T-helper 1 cell treated with Interleukin-12 subunit alpha and Interleukin-12 subunit beta and Interleukin-4 antibody, amounts not matched to agents 30 ng/mL and 1 ng/mL, for 36 hours (primary cell): ENCODE measurements around the gene FHIT. TPM values are rescaled to one million over a fixed set of nuclear protein-coding genes. Genes with fewer than 3 reads are reported as not detected.

ENCODE experiments used
- intact Hi-C: fragments of 100-400 bp; cut with micrococcal nuclease; formaldehyde crosslinking; loops from one replicate; pipeline ENCODE4 v1.15.1; 2024
- total RNA-seq: library from RNA; stranded (reverse); gene quantifications from 2 replicates; pipeline ENCODE4 v1.2.3, GENCODE V29; 2022

FHIT gene
- total RNA-seq, 1 donor from 2014 or later, result 40.4 TPM

GRCh38 chr3:59876533-59877062, 1374.7 kb downstream of the FHIT start:
- intact Hi-C loops, result no loop called here

GRCh38 chr3:59873576-59874230, 1377.5 kb downstream of the FHIT start:
- intact Hi-C loops, result no loop called here

DNA sequence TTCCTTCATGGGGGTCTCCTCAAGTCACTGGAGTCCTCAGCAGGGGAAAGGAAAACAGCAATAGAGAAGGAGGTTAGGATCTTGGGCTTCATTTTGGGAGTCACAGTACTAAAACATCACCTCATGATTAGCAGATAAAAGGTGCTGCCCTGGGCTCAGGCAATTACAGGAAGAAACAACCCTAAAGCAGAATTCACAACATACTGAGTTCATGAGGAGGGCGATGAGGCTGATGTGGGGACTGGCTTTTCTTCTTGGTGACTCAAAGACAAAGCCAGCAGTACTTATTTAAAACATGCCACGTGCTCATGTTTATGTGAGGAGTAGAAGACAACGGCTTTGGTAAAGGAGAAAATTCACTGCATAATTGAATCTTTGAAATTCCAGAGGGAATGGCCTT, 1379.1 kb downstream of the FHIT start:
- intact Hi-C loops, result no loop called here

GRCh38 chr3:59867185-59868002, 1383.9 kb downstream of the FHIT start:
- intact Hi-C loops, result loop anchor here (5.0 kb wide), 1 partner anchor 145 kb away; no protein-coding TSS in a partner anchor

DNA sequence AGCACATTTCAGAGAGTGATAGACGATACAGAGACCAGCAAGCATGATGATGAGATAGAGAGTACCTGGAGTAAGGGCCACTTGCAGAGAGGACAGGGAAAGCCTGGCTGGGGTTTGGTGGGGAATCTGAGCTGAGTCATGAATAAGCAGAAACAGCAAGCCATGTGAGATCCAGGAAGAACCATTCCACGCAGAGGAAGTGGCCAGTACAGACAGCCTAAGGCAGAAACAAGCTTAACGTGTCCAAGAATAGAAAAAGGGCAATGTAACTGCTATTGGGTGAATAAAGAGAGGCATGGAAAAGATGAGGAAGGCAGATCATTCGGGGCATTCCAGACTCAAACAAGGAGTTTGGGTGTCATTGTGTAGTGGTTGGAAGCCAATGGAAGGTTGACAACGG, 1385.2 kb downstream of the FHIT start:
- intact Hi-C loops, result loop anchor here (5.0 kb wide), 1 partner anchor 146 kb away; no protein-coding TSS in a partner anchor

- intact Hi-C loops, result loop anchor here (5.0 kb wide), 1 partner anchor 147 kb away; no protein-coding TSS in a partner anchor
Observed at GRCh38 chr3:59865351-59865750, 1385.9 kb downstream of the FHIT start.

- intact Hi-C loops, result no loop called here
Observed at GRCh38 chr3:59862686-59863085, 1388.6 kb downstream of the FHIT start.

GRCh38 chr3:59857589-59858346, 1393.5 kb downstream of the FHIT start:
- intact Hi-C loops, result loop anchor here (1.0 to 10.0 kb wide), 8 partner anchors 223 to 1524 kb away; partner anchors contain the start of gene CFAP20DC

DNA sequence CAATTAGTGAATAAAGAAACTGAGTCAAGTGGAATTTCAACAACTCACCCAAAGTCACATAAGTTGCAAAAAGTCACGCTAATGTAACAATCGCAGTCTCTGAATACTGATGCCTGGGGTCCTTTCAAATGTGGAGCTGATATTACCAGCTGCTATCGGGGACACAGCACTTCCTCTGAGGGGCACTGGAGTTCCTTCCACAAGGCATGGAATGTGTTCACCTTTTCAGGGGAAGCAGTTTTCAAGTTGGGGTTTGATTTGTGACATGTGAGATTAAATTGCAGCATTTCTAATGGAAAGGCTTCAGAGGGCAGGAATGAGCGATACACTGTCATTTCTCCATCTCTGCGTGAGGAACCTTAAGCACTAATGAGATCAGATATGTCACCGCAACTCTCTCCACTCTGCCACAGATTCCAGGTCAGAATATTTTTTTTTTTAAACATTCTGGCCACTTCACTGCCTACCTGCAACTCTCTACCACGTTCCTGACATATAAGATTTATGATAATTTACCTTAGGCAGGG, 1394.3 kb downstream of the FHIT start:
- intact Hi-C loops, result loop anchor here (1.0 to 10.0 kb wide), 8 partner anchors 224 to 1524 kb away; partner anchors contain the start of gene CFAP20DC

DNA sequence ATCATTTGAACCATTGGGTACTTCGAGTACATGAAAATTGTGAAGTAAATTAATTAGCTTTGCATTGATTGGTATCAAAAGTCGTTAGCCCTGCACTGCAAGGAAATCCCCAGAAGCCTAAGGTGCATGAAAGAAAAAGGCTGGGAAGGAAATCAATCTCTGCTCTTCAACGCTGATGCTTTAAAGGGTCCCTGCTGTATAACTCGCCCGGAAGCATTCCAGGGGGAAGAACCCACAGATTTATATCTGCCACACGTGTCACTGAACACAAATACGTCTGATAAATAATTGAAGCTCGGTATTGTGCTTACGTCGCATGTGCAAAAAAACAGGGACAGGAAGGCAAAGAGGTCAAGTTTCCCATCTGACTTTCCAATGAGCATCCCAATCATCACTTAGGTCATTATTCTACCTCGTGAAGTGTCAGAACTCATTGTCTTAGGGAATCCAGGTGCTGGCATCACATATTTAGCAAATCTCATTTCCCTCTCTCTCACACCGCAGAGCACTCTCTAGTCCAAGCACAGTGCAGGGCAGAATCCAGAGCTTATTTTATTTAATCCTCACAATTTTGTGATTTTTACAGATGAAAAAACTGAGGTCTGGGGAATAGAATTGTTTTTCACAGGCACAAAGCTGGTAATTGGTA, 1397.1 kb downstream of the FHIT start:
- intact Hi-C loops, result loop anchor here (10.0 kb wide), 2 partner anchors 399 to 799 kb away; partner anchors contain the start of gene CFAP20DC

GRCh38 chr3:59850417-59850816, 1400.8 kb downstream of the FHIT start:
- intact Hi-C loops, result loop anchor here (10.0 kb wide), 2 partner anchors 396 to 796 kb away; partner anchors contain the start of gene CFAP20DC

DNA sequence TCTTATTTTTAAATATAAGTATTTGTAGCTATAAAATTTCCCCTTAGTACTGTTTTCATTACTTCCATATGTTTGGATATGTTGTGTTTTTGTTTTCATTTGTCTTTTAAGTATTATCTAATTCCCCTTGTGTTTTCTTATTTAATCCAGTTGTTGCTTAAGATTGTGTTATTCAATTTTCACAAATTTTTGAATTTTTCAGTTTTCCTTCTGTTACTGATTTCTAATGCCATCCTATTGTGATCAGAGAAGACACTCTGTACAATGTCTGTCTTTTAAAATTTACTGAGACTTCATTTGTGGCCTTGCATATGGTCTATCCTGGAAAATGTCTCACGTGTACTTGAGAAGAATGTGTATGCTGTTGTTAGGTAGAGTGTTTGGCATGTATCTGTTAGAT, 1405.9 kb downstream of the FHIT start:
- intact Hi-C loops, result no loop called here

DNA sequence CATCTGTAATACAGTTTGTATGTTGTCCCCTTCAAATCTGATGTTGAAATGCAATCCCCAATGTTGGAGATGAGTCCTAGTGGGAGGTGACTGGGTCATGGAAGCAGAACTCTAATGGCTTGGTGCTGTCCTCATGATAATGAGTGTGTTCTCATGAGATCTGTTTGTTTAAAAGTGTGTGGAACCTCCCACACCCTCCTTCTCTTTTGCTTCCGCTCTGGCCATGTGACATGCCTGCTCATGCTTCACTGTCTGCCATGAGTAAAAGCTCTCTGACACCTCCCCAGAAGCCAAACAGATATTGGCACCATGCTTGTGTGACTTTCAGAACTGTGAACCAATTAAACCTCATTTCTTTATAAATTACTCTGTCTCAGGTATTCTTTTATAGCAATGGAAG, 1407.4 kb downstream of the FHIT start:
- intact Hi-C loops, result no loop called here

DNA sequence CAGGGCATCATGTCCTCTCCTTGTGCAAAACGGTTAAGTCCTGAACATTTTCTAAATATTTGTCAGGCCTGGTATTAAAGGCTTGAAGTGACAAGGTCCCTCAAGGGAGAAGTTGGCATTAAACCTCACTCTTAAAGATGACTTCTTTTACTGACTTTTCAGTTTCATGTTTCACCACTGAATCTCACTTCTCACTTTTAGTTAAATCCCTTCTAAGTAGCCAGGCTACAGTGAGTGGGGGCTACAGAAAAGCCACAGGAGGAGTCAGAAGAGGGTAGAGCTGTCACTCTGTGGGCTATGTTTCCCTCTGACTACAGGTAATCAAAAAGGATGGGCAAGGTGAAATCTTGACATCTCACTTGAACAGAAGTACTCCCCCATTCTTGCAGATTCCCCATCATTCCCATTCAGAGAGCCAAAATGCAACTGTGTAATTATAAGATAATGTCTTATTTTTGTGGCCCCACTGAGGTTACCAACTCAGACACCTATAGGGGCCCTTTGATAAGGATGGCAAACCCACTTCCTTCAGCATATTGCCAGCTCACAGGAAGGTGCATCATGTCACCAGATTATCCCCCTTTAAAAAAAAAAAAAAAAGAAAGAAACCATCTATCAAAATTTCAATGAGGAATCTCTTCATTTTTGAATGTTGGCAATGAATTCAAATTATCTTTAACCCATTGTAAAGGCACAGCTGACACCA, 1411.3 kb downstream of the FHIT start:
- intact Hi-C loops, result no loop called here

- intact Hi-C loops, result no loop called here
Observed at GRCh38 chr3:59839283-59839682, 1412.0 kb downstream of the FHIT start.

DNA sequence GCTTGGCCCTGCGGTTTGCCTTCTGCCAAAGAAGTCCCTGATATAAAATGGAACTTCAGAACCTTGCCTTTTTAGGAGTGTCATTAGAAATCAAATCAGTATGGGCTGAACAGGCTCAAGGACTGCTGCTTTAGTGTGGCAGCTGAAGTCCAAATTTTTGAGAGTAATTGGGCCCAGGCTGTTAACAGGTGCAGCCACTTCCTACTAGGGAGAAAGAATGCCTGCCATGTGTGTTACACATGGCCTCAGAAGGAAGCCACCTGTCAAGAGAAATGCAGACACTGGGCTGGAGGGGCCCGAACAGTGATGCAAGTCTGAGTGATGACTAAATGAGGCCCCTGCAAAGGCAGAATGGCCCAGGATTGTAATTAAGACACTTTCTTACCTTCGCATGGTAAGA, 1414.7 kb downstream of the FHIT start:
- intact Hi-C loops, result no loop called here

GRCh38 chr3:59832702-59833101, 1418.5 kb downstream of the FHIT start:
- intact Hi-C loops, result no loop called here

DNA sequence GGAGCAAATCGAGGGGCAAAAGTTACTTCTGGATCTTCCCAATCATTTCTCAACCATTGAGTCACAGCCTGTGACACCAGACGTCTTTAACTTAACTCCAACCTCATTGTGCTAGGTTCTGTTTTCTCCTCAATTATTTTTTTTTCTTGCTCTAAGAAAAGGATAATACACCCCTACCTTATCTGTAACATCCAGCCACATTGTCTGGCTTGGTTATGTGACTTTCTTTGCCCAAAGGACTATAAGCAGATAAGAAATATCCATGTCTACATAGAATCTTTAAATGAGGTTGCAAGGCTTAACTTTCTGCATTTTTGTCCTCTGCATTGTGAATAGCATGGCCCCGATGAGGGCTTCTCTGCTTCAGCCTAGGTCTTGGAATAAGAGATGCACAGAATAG, 1419.0 kb downstream of the FHIT start:
- intact Hi-C loops, result no loop called here

DNA sequence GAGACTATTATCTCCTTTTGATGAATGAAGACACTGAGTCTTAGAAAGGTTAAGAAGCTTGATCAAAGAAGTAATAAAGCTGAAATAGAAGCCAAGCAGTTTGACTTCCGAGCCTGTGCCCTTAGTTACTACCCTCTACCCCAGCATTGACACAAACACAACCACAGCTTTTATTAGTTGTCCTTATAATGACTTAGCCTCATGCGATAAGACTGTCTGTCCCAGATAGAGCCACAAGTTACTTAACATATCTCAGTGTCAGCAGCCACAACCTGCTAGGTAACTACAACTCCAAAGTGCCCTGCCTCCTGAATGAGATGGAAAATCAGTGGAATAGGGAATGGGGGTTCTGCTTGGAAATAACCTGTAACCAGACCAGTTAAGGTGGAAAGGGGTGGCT, 1419.9 kb downstream of the FHIT start:
- intact Hi-C loops, result no loop called here

DNA sequence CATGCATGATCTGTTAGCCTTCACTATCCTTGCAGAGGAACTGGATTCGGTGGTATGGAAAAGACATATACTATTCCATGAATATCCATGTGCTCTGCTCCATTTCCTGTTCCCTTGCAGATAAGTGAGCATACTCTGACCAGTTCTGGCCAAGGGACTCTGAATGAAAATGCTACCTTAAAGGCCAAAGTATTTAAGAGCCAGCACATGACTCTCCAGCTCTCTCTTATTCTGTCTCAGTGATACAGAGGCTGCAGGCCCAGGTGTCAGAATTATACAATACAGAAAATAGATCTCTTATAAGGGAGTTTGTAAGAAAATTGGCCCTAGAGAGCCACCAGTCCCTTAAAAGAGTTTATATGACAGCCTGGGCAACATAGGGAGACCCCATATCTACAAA, 1421.7 kb downstream of the FHIT start:
- intact Hi-C loops, result no loop called here
